Mesenchymal stem cell (in vitro differentiated cells and primary cell): ENCODE data around the gene VGLL1. TPM values are rescaled to one million over a fixed set of nuclear protein-coding genes. Genes with fewer than 3 reads are reported as not detected.

Source experiments
- DNase-seq: peaks from one replicate; pipeline ENCODE4 v3.0.0-alpha.2; 2013
- H2AFZ ChIP-seq: one replicate; pipeline ENCODE4 v1.6.1; 2013; ENCODE audit warnings: low read depth, mild to moderate bottlenecking, control low read depth, inconsistent platforms, low read length, moderate library complexity
- H2AK5ac ChIP-seq: 2 replicates; pipeline ENCODE4 v1.6.1; 2013; ENCODE audit warnings: low read length, moderate library complexity, mild to moderate bottlenecking, inconsistent platforms; ENCODE audit not compliant: severe bottlenecking
- H2BK120ac ChIP-seq: one replicate; pipeline ENCODE4 v1.6.1; 2013; ENCODE audit warnings: low read depth, mild to moderate bottlenecking, inconsistent platforms, low read length, moderate library complexity
- H2BK12ac ChIP-seq, 2 experiments: one replicate each; pipeline ENCODE4 v1.6.1; 2013; ENCODE audit warnings: inconsistent platforms in 2 of 2, low read length in 2 of 2, mild to moderate bottlenecking in 2 of 2, moderate library complexity in 2 of 2, control low read depth in 1 of 2
- H2BK15ac ChIP-seq: one replicate; pipeline ENCODE4 v1.6.1; 2013; ENCODE audit warnings: mild to moderate bottlenecking, low read depth, inconsistent platforms; ENCODE audit not compliant: poor library complexity, severe bottlenecking
- H2BK5ac ChIP-seq: 2 replicates; pipeline ENCODE4 v1.6.1; 2013; ENCODE audit warnings: low read depth, mild to moderate bottlenecking, low read length, control low read depth, inconsistent platforms; ENCODE audit not compliant: poor library complexity, severe bottlenecking
- H3K14ac ChIP-seq, 2 experiments: one replicate each; pipeline ENCODE4 v1.6.1; 2013; ENCODE audit warnings: inconsistent platforms in 2 of 2, low read length in 2 of 2, control low read depth in 1 of 2, mild to moderate bottlenecking in 1 of 2, moderate library complexity in 1 of 2
- H3K18ac ChIP-seq, 2 experiments: one replicate each; pipeline ENCODE4 v1.6.1; 2013; ENCODE audit warnings: inconsistent platforms in 2 of 2, low read length in 2 of 2, control low read depth in 1 of 2, low read depth in 1 of 2, mild to moderate bottlenecking in 1 of 2
- H3K23ac ChIP-seq, 2 experiments: one replicate each; pipeline ENCODE4 v1.6.1; 2013; ENCODE audit warnings: inconsistent platforms in 2 of 2, low read length in 2 of 2, mild to moderate bottlenecking in 2 of 2, moderate library complexity in 2 of 2, control low read depth in 1 of 2
- H3K27ac ChIP-seq: 2 replicates; pipeline ENCODE4 v1.5.1; 2013; ENCODE audit warnings: mild to moderate bottlenecking, moderate library complexity, low read length, control low read depth, inconsistent platforms; ENCODE audit not compliant: poor library complexity, severe bottlenecking
- H3K27me3 ChIP-seq, 2 experiments: 2 replicates each; pipeline versions ENCODE4 v1.6.1 to v1.7.0; 2013; ENCODE audit warnings: low read length in 2 of 2, mild to moderate bottlenecking in 2 of 2, moderate library complexity in 2 of 2, control low read depth in 1 of 2, inconsistent platforms in 1 of 2; ENCODE audit not compliant: control insufficient read depth in 1 of 2, insufficient read depth in 1 of 2
- H3K36me3 ChIP-seq, 2 experiments: 2 replicates each; pipeline versions ENCODE4 v1.6.1 to v1.7.0; 2013; ENCODE audit warnings: low read length in 2 of 2, control low read depth in 1 of 2, inconsistent platforms in 1 of 2, low read depth in 1 of 2, mild to moderate bottlenecking in 1 of 2; ENCODE audit not compliant: insufficient read depth in 2 of 2, control insufficient read depth in 1 of 2
- H3K4ac ChIP-seq, 2 experiments: one replicate each; pipeline ENCODE4 v1.6.1; 2013; ENCODE audit warnings: inconsistent platforms in 2 of 2, low read length in 2 of 2, mild to moderate bottlenecking in 2 of 2, moderate library complexity in 2 of 2, control low read depth in 1 of 2, low read depth in 1 of 2
- H3K4me1 ChIP-seq: 2 replicates; pipeline ENCODE4 v1.6.1; 2013; ENCODE audit warnings: low read depth, low read length, control low read depth; ENCODE audit not compliant: control insufficient read depth, insufficient read depth
- H3K4me2 ChIP-seq: 2 replicates; pipeline ENCODE4 v1.6.1; 2013; ENCODE audit warnings: low read length, mild to moderate bottlenecking, inconsistent platforms; ENCODE audit not compliant: poor library complexity, severe bottlenecking
- H3K4me3 ChIP-seq, 2 experiments: 2 replicates each; pipeline versions ENCODE4 v1.5.1 to v1.7.0; 2013; ENCODE audit warnings: low read length in 2 of 2, mild to moderate bottlenecking in 2 of 2, control low read depth in 1 of 2, low read depth in 1 of 2; ENCODE audit not compliant: insufficient read depth in 1 of 2
- H3K79me1 ChIP-seq: replicated peaks from 2 replicates; pipeline ENCODE4 v1.6.1; 2013; ENCODE audit warnings: mild to moderate bottlenecking, control low read depth, low read length, inconsistent platforms; ENCODE audit not compliant: poor library complexity, severe bottlenecking
- H3K9ac ChIP-seq: 2 replicates; pipeline ENCODE4 v1.7.0; 2013; ENCODE audit warnings: mild to moderate bottlenecking, low read length, moderate library complexity
- H3K9me3 ChIP-seq: 2 replicates; pipeline ENCODE4 v1.7.0; 2013; ENCODE audit warnings: mild to moderate bottlenecking, low read length; ENCODE audit not compliant: control insufficient read depth
- H4K8ac ChIP-seq: one replicate; pipeline ENCODE4 v1.6.1; 2013; ENCODE audit warnings: inconsistent platforms, mild to moderate bottlenecking, low read length, moderate library complexity
- H4K91ac ChIP-seq: one replicate; pipeline ENCODE4 v1.6.1; 2013; ENCODE audit warnings: mild to moderate bottlenecking, low read length, inconsistent platforms
- WGBS: methylation state at CpG from one replicate; pipeline ENCODE4 v1.1.7; 2013; ENCODE audit warnings: mixed read lengths; 5-methylcytosine and 5-hydroxymethylcytosine counted together
- polyA plus RNA-seq, 2 experiments: library from polyadenylated mRNA; stranded (reverse); fragments of 200-250 nt; gene quantifications; one replicate each; pipeline ENCODE4 v1.2.3, GENCODE V29; 2013

The VGLL1 gene, protein sequence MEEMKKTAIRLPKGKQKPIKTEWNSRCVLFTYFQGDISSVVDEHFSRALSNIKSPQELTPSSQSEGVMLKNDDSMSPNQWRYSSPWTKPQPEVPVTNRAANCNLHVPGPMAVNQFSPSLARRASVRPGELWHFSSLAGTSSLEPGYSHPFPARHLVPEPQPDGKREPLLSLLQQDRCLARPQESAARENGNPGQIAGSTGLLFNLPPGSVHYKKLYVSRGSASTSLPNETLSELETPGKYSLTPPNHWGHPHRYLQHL
- not detected for polyA plus RNA-seq (2013, experiment 1 of 2)
- not detected for polyA plus RNA-seq (2013, experiment 2 of 2)

DNA sequence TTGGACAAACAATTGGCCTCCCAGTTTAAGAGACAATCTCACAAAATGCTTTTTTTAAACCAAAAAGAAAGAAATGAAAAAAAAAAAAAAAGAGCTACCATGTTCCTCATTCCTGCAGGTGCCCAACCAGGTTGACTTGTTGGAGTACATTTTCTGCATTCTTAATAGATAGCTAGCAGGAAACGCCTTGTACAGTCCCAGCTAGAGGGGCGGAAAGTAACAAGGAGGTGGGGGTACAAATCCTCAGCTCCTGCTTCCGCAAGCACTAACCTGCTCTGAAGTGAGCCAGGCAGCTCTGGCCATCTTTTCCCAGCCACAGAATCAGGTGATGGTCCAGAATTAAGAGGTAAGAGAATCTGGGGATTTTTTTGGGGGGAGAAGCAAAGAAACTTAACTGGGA lies at the start of gene VGLL1:
Gene VGLL1 (plus strand): TSS at position 265 of the 400 bp plus-strand sequence. CDS start 3,806 bp downstream, outside the sequence.
- no peak within 1 kb of the TSS for H4K8ac ChIP-seq
- no peak within 1 kb of the TSS for H2AK5ac ChIP-seq
- no peak within 1 kb of the TSS for H3K4me2 ChIP-seq
- no peak within 1 kb of the TSS for H3K4me3 ChIP-seq
- no peak within 1 kb of the TSS for H2BK15ac ChIP-seq
- H2BK12ac ChIP-seq: no peak within 1 kb of the TSS
- DNase-seq: no peak
- H3K27ac ChIP-seq: no peak within 1 kb of the TSS
- no peak within 1 kb of the TSS for H2BK5ac ChIP-seq
- H3K18ac ChIP-seq: no peak within 1 kb of the TSS
- no peaks in the 10 kb centered on the region for H3K9me3 ChIP-seq
- H3K79me1 ChIP-seq: no peaks in the 10 kb centered on the region
- H3K4ac ChIP-seq: no peak within 1 kb of the TSS
- no peaks in the 10 kb centered on the region for H3K4me1 ChIP-seq
- H3K27me3 ChIP-seq: peaks cover 0 to 14% of the 10 kb centered on the region in 2 experiments
- no peak within 1 kb of the TSS for H3K14ac ChIP-seq
- no peak within 1 kb of the TSS for H4K91ac ChIP-seq
- H2BK120ac ChIP-seq: no peak within 1 kb of the TSS
- WGBS: 89% methylated on average over 3 of the region's 3 CpGs
- H3K23ac ChIP-seq: no peak within 1 kb of the TSS
- no peaks in the 10 kb centered on the region for H3K36me3 ChIP-seq
- no peak within 1 kb of the TSS for H2AFZ ChIP-seq
- no peak within 1 kb of the TSS for H3K9ac ChIP-seq

DNA sequence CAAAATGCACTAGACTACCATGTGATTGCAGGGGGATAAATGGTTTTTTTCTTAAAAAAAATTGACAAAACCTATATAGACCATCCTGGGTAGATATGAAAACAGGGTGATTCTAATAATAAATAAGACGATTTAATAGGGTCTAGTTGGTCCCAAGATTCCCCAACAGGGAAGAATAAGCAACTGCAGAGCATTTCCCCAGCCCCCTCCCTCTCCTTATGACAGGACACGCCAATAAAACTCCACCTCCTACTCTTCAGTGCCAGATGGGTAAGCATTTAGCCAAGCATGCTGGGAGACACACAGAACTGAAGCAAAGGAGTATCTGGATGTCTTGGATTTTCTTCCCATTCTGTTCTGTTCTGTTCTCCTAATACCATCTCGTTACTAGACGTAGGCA lies 44.4 kb upstream of the VGLL1 start, which contains the start of gene BRS3:
Gene BRS3 (plus strand): TSS at position 301 of the 400 bp plus-strand sequence. CDS start 168 bp downstream, outside the sequence.
- Histone ChIP-seq H3K14ac (no peak within 1 kb of the TSS), H3K23ac (no peak within 1 kb of the TSS), H3K27ac (no peak within 1 kb of the TSS), H2BK12ac (no peak within 1 kb of the TSS), H3K9me3 (no peaks in the 10 kb centered on the region), H3K18ac (no peak within 1 kb of the TSS), H3K4me3 (no peak within 1 kb of the TSS), H3K4ac (no peak within 1 kb of the TSS), H3K9ac (no peak within 1 kb of the TSS), H4K8ac (no peak within 1 kb of the TSS), H3K36me3 (no peaks in the 10 kb centered on the region), H2AK5ac (no peak within 1 kb of the TSS), H3K4me2 (no peak within 1 kb of the TSS), H2BK120ac (no peak within 1 kb of the TSS), H3K79me1 (no peaks in the 10 kb centered on the region), H2AFZ (no peak within 1 kb of the TSS), H4K91ac (no peak within 1 kb of the TSS), H3K4me1 (no peaks in the 10 kb centered on the region), H2BK5ac (no peak within 1 kb of the TSS), H3K27me3 (peaks cover 0 to 59% of the 10 kb centered on the region in 2 experiments), H2BK15ac (no peak within 1 kb of the TSS)
- DNase-seq: no peak
- 100% methylated on average over 2 of the region's 4 CpGs for WGBS

DNA sequence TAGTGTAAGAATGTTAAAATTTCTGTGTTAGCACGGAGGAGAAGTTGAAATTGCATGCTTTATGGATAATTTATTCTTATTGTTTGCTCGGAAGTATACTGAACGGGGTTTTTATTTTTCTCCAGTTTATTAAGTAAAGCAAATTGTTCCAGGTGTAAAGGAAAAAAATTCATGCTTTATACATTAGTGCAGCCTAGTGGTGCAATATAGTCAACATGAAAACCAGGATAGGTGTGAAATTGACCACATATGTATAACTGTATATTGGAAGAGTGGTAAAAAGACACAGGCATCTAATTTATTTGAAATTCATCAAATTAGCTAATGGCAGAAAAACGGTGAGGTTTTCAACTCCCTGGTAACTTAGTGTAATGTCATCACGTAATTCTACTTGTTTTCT lies 43.3 kb upstream of the VGLL1 start:
- Histone ChIP-seq H2BK12ac (no peak overlapping the region), H3K4me3 (no peak overlapping the region), H2BK120ac (no peak overlapping the region), H3K4ac (no peak overlapping the region), H3K9me3 (no peaks in the 10 kb centered on the region), H3K4me1 (no peaks in the 10 kb centered on the region), H2BK5ac (no peak overlapping the region), H2AK5ac (no peak overlapping the region), H3K14ac (no peak overlapping the region), H3K4me2 (no peak overlapping the region), H3K36me3 (no peaks in the 10 kb centered on the region), H3K18ac (no peak overlapping the region), H3K9ac (no peak overlapping the region), H4K91ac (no peak overlapping the region), H3K79me1 (no peaks in the 10 kb centered on the region), H3K27me3 (peaks cover 0 to 63% of the 10 kb centered on the region in 2 experiments), H3K23ac (no peak overlapping the region), H2BK15ac (no peak overlapping the region), H3K27ac (no peak overlapping the region), H4K8ac (no peak overlapping the region), H2AFZ (no peak overlapping the region)
- 61% methylated on average over 3 of the region's 5 CpGs for WGBS
- DNase-seq: no peak

DNA sequence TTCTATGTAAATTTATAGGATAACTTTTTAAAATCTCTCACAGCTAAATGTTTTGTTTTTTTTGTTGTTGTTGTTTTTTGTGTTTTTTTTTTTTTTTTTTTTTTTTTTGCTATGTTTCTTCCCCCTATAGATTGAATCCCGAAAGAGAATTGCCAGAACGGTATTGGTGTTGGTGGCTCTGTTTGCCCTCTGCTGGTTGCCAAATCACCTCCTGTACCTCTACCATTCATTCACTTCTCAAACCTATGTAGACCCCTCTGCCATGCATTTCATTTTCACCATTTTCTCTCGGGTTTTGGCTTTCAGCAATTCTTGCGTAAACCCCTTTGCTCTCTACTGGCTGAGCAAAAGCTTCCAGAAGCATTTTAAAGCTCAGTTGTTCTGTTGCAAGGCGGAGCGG lies 40.2 kb upstream of the VGLL1 start:
- no peak overlapping the region for H2BK12ac ChIP-seq
- H2BK5ac ChIP-seq: no peak overlapping the region
- no peaks in the 10 kb centered on the region for H3K79me1 ChIP-seq
- no peak for DNase-seq
- H3K4me3 ChIP-seq: no peak overlapping the region
- no peaks in the 10 kb centered on the region for H3K36me3 ChIP-seq
- H2AFZ ChIP-seq: no peak overlapping the region
- H3K23ac ChIP-seq: no peak overlapping the region
- H2BK15ac ChIP-seq: no peak overlapping the region
- H3K4me1 ChIP-seq: peaks cover 2% of the 10 kb centered on the region
- H4K8ac ChIP-seq: no peak overlapping the region
- WGBS: 67% methylated on average over 6 of the region's 6 CpGs
- no peak overlapping the region for H3K18ac ChIP-seq
- no peak overlapping the region for H3K14ac ChIP-seq
- H2BK120ac ChIP-seq: no peak overlapping the region
- no peak overlapping the region for H3K4me2 ChIP-seq
- H3K27ac ChIP-seq: no peak overlapping the region
- H3K9me3 ChIP-seq: no peaks in the 10 kb centered on the region
- no peak overlapping the region for H2AK5ac ChIP-seq
- H4K91ac ChIP-seq: no peak overlapping the region
- no peak overlapping the region for H3K4ac ChIP-seq
- peaks cover 0 to 48% of the 10 kb centered on the region in 2 experiments for H3K27me3 ChIP-seq
- no peak overlapping the region for H3K9ac ChIP-seq
